ENCODE data around the gene TMEM144.
A peak's percentile ranks its signal among the peaks of the same experiment; 100 is the strongest.

Gene TMEM144

DNA sequence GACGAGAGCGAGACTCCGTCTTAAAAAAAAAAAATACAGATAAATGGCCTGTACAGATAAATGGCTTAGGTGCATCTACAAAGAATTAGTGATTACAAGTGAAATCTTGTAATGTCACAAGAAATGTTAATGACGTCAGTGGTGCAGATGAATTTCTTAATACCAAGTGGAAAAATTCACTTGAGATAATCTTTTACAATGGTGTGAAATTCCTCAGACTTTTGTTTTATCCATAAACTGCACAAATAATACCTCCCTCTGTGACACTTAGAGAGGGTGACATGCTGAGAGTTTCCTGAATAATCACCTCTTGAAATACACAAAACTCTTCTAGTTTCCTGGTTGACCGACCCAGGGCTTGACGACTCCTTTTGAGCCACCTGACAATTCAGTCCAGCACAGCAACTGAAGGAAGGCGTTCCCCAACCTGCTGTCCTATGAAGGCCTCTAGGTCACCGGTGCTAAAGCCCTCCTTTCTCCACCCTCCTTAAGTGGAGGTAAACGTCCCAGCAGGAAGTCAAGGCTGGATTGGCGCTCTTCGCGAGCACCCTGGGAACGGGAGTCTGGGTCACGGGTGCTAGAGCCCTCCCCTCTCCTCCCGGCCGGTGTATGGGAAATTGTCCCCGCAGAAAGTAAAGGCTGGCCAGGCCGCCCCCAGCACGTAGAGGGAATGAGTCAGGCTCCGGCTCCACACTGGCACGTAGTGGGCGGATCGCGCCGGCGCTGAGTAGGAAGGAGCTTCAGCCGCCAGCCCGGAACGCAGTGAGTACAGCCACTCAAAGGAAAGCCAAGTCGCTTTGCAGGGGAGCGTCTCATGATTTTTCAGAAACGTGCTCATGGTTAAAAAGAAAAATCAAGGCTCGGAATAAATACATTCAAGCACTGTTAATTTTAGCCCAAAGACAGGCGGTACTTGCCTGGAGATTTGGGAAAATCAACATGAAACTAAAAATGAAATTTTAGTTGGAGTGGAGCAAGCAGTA is at the start of gene TMEM144:
Gene TMEM144, plus strand, starts transcription at position 662 of the 983 bp plus-strand sequence. CDS start 2,182 bp downstream, outside the sequence.
- Histone ChIP-seq H3K27me3 (ENCODE audit: insufficient read depth, insufficient read length) (no peaks in the 10 kb centered on the region), H3K4me1 (ENCODE audit: insufficient read depth, insufficient read length) (no peaks in the 10 kb centered on the region), H3K36me3 (ENCODE audit: insufficient read depth, insufficient read length, low read length) (no peaks in the 10 kb centered on the region), H3K9ac (ENCODE audit: insufficient read length, low read depth) (peak within 1 kb of the TSS; percentile 57), H3K4me3 (ENCODE audit: insufficient read length, low read depth) (peak within 1 kb of the TSS; percentile 45), H3K9me3 (ENCODE audit: insufficient read depth, low read length) (no peaks in the 10 kb centered on the region)
- TF ChIP-seq YY1 (IDR thresholded peaks at IDR 0.05; ENCODE audit: insufficient read depth, insufficient read length) (no peak), ZNF274 (IDR thresholded peaks at IDR 0.05; ENCODE audit: low read depth, low read length) (no peak), SUZ12 (IDR thresholded peaks at IDR 0.05; ENCODE audit: extremely low read depth, insufficient read depth, insufficient read length) (no peak)
- peak; percentile 47 for DNase-seq (ENCODE audit: low read depth, low spot score)

GRCh38 chr4:158161551-158162354 is 48.5 kb upstream of the TMEM144 start:
- Histone ChIP-seq H3K4me3 (ENCODE audit: insufficient read length, low read depth) (no peak overlapping the region), H3K9me3 (ENCODE audit: insufficient read depth, low read length) (no peaks in the 10 kb centered on the region), H3K27me3 (ENCODE audit: insufficient read depth, insufficient read length) (no peaks in the 10 kb centered on the region), H3K36me3 (ENCODE audit: insufficient read depth, insufficient read length, low read length) (no peaks in the 10 kb centered on the region), H3K4me1 (ENCODE audit: insufficient read depth, insufficient read length) (no peaks in the 10 kb centered on the region), H3K9ac (ENCODE audit: insufficient read length, low read depth) (no peak overlapping the region)
- no peak for DNase-seq (ENCODE audit: low read depth, low spot score)
- TF ChIP-seq SUZ12 (IDR thresholded peaks at IDR 0.05; ENCODE audit: extremely low read depth, insufficient read depth, insufficient read length) (no peak), YY1 (IDR thresholded peaks at IDR 0.05; ENCODE audit: insufficient read depth, insufficient read length) (no peak), ZNF274 (IDR thresholded peaks at IDR 0.05; ENCODE audit: low read depth, low read length) (no peak)

GRCh38 chr4:158162631-158163030 is 47.7 kb upstream of the TMEM144 start:
- Histone ChIP-seq H3K4me1 (ENCODE audit: insufficient read depth, insufficient read length) (no peaks in the 10 kb centered on the region), H3K36me3 (ENCODE audit: insufficient read depth, insufficient read length, low read length) (no peaks in the 10 kb centered on the region), H3K9me3 (ENCODE audit: insufficient read depth, low read length) (no peaks in the 10 kb centered on the region), H3K27me3 (ENCODE audit: insufficient read depth, insufficient read length) (no peaks in the 10 kb centered on the region), H3K9ac (ENCODE audit: insufficient read length, low read depth) (no peak overlapping the region), H3K4me3 (ENCODE audit: insufficient read length, low read depth) (no peak overlapping the region)
- TF ChIP-seq YY1 (IDR thresholded peaks at IDR 0.05; ENCODE audit: insufficient read depth, insufficient read length) (no peak), SUZ12 (IDR thresholded peaks at IDR 0.05; ENCODE audit: extremely low read depth, insufficient read depth, insufficient read length) (no peak), ZNF274 (IDR thresholded peaks at IDR 0.05; ENCODE audit: low read depth, low read length) (no peak)
- DNase-seq (ENCODE audit: low read depth, low spot score), result no peak

- Histone ChIP-seq H3K9ac (ENCODE audit: insufficient read length, low read depth) (no peak overlapping the region), H3K9me3 (ENCODE audit: insufficient read depth, low read length) (no peaks in the 10 kb centered on the region), H3K4me3 (ENCODE audit: insufficient read length, low read depth) (no peak overlapping the region), H3K4me1 (ENCODE audit: insufficient read depth, insufficient read length) (no peaks in the 10 kb centered on the region), H3K27me3 (ENCODE audit: insufficient read depth, insufficient read length) (no peaks in the 10 kb centered on the region), H3K36me3 (ENCODE audit: insufficient read depth, insufficient read length, low read length) (no peaks in the 10 kb centered on the region)
- TF ChIP-seq ZNF274 (IDR thresholded peaks at IDR 0.05; ENCODE audit: low read depth, low read length) (no peak), YY1 (IDR thresholded peaks at IDR 0.05; ENCODE audit: insufficient read depth, insufficient read length) (no peak), SUZ12 (IDR thresholded peaks at IDR 0.05; ENCODE audit: extremely low read depth, insufficient read depth, insufficient read length) (no peak)
- DNase-seq (ENCODE audit: low read depth, low spot score), result no peak
Observed at GRCh38 chr4:158163941-158164767, 46.1 kb upstream of the TMEM144 start.

- Histone ChIP-seq H3K9me3 (ENCODE audit: insufficient read depth, low read length) (no peaks in the 10 kb centered on the region), H3K9ac (ENCODE audit: insufficient read length, low read depth) (no peak overlapping the region), H3K36me3 (ENCODE audit: insufficient read depth, insufficient read length, low read length) (no peaks in the 10 kb centered on the region), H3K4me1 (ENCODE audit: insufficient read depth, insufficient read length) (no peaks in the 10 kb centered on the region), H3K27me3 (ENCODE audit: insufficient read depth, insufficient read length) (no peaks in the 10 kb centered on the region), H3K4me3 (ENCODE audit: insufficient read length, low read depth) (no peak overlapping the region)
- no peak for DNase-seq (ENCODE audit: low read depth, low spot score)
- TF ChIP-seq ZNF274 (IDR thresholded peaks at IDR 0.05; ENCODE audit: low read depth, low read length), result no peak
- TF ChIP-seq YY1 (IDR thresholded peaks at IDR 0.05; ENCODE audit: insufficient read depth, insufficient read length), result no peak
- no peak for TF ChIP-seq SUZ12 (IDR thresholded peaks at IDR 0.05; ENCODE audit: extremely low read depth, insufficient read depth, insufficient read length)
Observed at GRCh38 chr4:158164768-158165213, 45.5 kb upstream of the TMEM144 start.

DNA sequence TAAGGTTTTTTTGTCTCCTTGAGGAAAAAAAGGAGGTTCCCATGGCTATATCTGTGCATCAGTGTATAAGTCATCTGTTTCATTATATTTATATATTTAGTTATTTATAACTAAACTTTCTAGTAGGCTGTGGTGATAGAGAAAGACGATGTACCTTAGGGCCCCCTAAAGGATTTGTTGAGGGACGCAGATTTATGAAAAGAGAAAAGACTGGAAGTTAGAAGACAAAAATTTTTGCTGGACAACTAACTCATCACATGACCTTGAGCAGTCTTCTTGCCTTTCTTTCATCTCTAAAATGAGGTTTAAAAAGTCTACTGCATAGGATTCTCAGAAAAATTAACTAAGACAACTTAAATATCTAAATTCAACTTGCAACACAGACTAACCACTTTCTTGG is 43.6 kb upstream of the TMEM144 start:
- no peak for DNase-seq (ENCODE audit: low read depth, low spot score)
- H3K4me3 ChIP-seq (ENCODE audit: insufficient read length, low read depth), result no peak overlapping the region
- no peak for TF ChIP-seq SUZ12 (IDR thresholded peaks at IDR 0.05; ENCODE audit: extremely low read depth, insufficient read depth, insufficient read length)
- TF ChIP-seq YY1 (IDR thresholded peaks at IDR 0.05; ENCODE audit: insufficient read depth, insufficient read length), result no peak
- no peak for TF ChIP-seq ZNF274 (IDR thresholded peaks at IDR 0.05; ENCODE audit: low read depth, low read length)
- H3K9ac ChIP-seq (ENCODE audit: insufficient read length, low read depth), result no peak overlapping the region
- H3K27me3 ChIP-seq (ENCODE audit: insufficient read depth, insufficient read length), result no peaks in the 10 kb centered on the region
- H3K4me1 ChIP-seq (ENCODE audit: insufficient read depth, insufficient read length), result no peaks in the 10 kb centered on the region
- no peaks in the 10 kb centered on the region for H3K9me3 ChIP-seq (ENCODE audit: insufficient read depth, low read length)
- no peaks in the 10 kb centered on the region for H3K36me3 ChIP-seq (ENCODE audit: insufficient read depth, insufficient read length, low read length)

All from NT2/D1 (cell line).